Right atrium auricular region (tissue), 2 donors: ENCODE results near the gene UQCC2. TPM values are rescaled to one million over a fixed set of nuclear protein-coding genes. Genes with fewer than 3 reads are reported as not detected.

Experiments
- DNase-seq: peaks from one replicate; pipeline ENCODE4 v3.0.0-alpha.2; 2019; ENCODE audit warnings: low spot score
- H3K27ac ChIP-seq, 2 donors: fragments of 200-600 bp; sonication (generic); 1 replicate in 1 of 2; 2 replicates in 1 of 2; pipeline ENCODE4 v1.5.1; 2016 to 2019
- H3K27me3 ChIP-seq, 2 donors: fragments of 200-600 bp; sonication (generic); one replicate each; pipeline versions ENCODE4 v1.5.1 to v1.6.0; 2017 to 2019
- H3K36me3 ChIP-seq: fragments of 200-600 bp; sonication (generic); one replicate; pipeline ENCODE4 v1.5.1; 2016
- H3K4me1 ChIP-seq, 2 donors: fragments of 200-600 bp; sonication (generic); one replicate each; pipeline versions ENCODE4 v1.5.1 to v1.6.0; 2017 to 2019
- H3K4me3 ChIP-seq, 2 donors: fragments of 200-600 bp; sonication (generic); 1 replicate in 1 of 2; 2 replicates in 1 of 2; pipeline ENCODE4 v1.5.1; 2017 to 2019; ENCODE audit warnings: mild to moderate bottlenecking in 1 of 2, moderate library complexity in 1 of 2
- H3K9me3 ChIP-seq, 2 donors: fragments of 200-600 bp; sonication (generic); one replicate each; pipeline ENCODE4 v1.5.1; 2019
- CTCF ChIP-seq, 2 donors: fragments of 200-600 bp; sonication (generic); IDR thresholded peaks; one replicate each; pipeline ENCODE4 v1.5.1; 2019; ENCODE audit warnings: antibody characterized with exemption in 2 of 2
- total RNA-seq, 2 donors: library from RNA; depleted of rRNA; stranded (reverse); fragments of >200 nt; gene quantifications; one replicate each; pipeline ENCODE4 v1.1.0, GENCODE V29; 2016

The UQCC2 gene
- total RNA-seq, 2 donors from 2014 or later, result 69.1 to 143 TPM

GRCh38 chr6:33707771-33708170 lies 3.7 kb downstream of the UQCC2 start:
- Histone ChIP-seq H3K36me3 (no peaks in the 10 kb centered on the region), H3K27ac (peak overlapping the region in 1 of 2 donors; percentile 98), H3K27me3 (no peaks in the 10 kb centered on the region), H3K4me3 (no peak overlapping the region), H3K4me1 (peaks cover 0 to 34% of the 10 kb centered on the region in 2 donors), H3K9me3 (no peaks in the 10 kb centered on the region)
- no peak for TF ChIP-seq CTCF (IDR thresholded peaks at IDR 0.05)
- no peak for DNase-seq

GRCh38 chr6:33705955-33706725 lies 5.4 kb downstream of the UQCC2 start:
- H3K4me3 ChIP-seq, result no peak overlapping the region
- no peak for TF ChIP-seq CTCF (IDR thresholded peaks at IDR 0.05)
- DNase-seq, result no peak
- no peaks in the 10 kb centered on the region for H3K27me3 ChIP-seq
- H3K36me3 ChIP-seq, result peaks cover 1% of the 10 kb centered on the region
- no peak overlapping the region for H3K27ac ChIP-seq
- no peaks in the 10 kb centered on the region for H3K9me3 ChIP-seq
- peaks cover 0 to 29% of the 10 kb centered on the region in 2 donors for H3K4me1 ChIP-seq

GRCh38 chr6:33705268-33705885 lies 6.1 kb downstream of the UQCC2 start:
- no peak overlapping the region for H3K4me3 ChIP-seq
- no peak overlapping the region for H3K27ac ChIP-seq
- H3K4me1 ChIP-seq, result peaks cover 0 to 26% of the 10 kb centered on the region in 2 donors
- no peaks in the 10 kb centered on the region for H3K27me3 ChIP-seq
- DNase-seq, result no peak
- no peaks in the 10 kb centered on the region for H3K9me3 ChIP-seq
- peaks cover 5% of the 10 kb centered on the region for H3K36me3 ChIP-seq
- no peak for TF ChIP-seq CTCF (IDR thresholded peaks at IDR 0.05)

- Histone ChIP-seq H3K27ac (no peak overlapping the region), H3K9me3 (no peaks in the 10 kb centered on the region), H3K36me3 (peaks cover 5% of the 10 kb centered on the region), H3K4me3 (no peak overlapping the region), H3K27me3 (no peaks in the 10 kb centered on the region), H3K4me1 (peaks cover 0 to 28% of the 10 kb centered on the region in 2 donors)
- DNase-seq, result no peak
- TF ChIP-seq CTCF (IDR thresholded peaks at IDR 0.05), result no peak
Measured at GRCh38 chr6:33704215-33705066, 7.1 kb downstream of the UQCC2 start.

- peaks cover 0 to 29% of the 10 kb centered on the region in 2 donors for H3K4me1 ChIP-seq
- DNase-seq, result peak; percentile 69
- no peaks in the 10 kb centered on the region for H3K27me3 ChIP-seq
- no peaks in the 10 kb centered on the region for H3K9me3 ChIP-seq
- no peak overlapping the region for H3K27ac ChIP-seq
- H3K36me3 ChIP-seq, result peaks cover 19% of the 10 kb centered on the region
- no peak overlapping the region for H3K4me3 ChIP-seq
- peak; percentile 36 to 57 for TF ChIP-seq CTCF (IDR thresholded peaks at IDR 0.05)
Measured at GRCh38 chr6:33702345-33702977, 9.0 kb downstream of the UQCC2 start.
